Central memory CD4-positive, alpha-beta T cell (primary cell): ENCODE measurements around the gene MIDN.
"Not testable (repeated sequence)": the region's sequence is repeated elsewhere in the genome, so short reads cannot be mapped to it uniquely, and the experiment has no call there.

Experiments
- DNase-seq: peaks from one replicate; pipeline ENCODE4 v3.0.0; 2022
- total RNA-seq, 3 experiments: gene quantifications; one replicate each; lab custom pipeline; 2026; lab: John Stamatoyannopoulos, UW

The MIDN gene
- total RNA-seq, result 33.1 to 188 (median 41.3) reads per million in 3 experiments

GRCh38 chr19:1248139-1248785, at the start of gene MIDN:
Gene MIDN, plus strand, starts transcription at chr19:1248583. Its CDS starts 1,714 bp downstream, at chr19:1250297.
- peak; percentile 72 for DNase-seq

GRCh38 chr19:1199531-1199930, 48.9 kb upstream of the MIDN start:
- DNase-seq, result no peak

GRCh38 chr19:1200614-1201013, 47.8 kb upstream of the MIDN start:
- DNase-seq, result not testable (repeated sequence)

- DNase-seq, result peak; percentile 99
Observed at GRCh38 chr19:1205114-1206099, 43.0 kb upstream of the MIDN start, which contains the start of gene STK11. Gene STK11, plus strand, starts transcription at chr19:1205778. Its CDS starts 1,136 bp downstream, at chr19:1206914.

- no peak for DNase-seq
Observed at GRCh38 chr19:1206150-1206863, 42.1 kb upstream of the MIDN start.

GRCh38 chr19:1206864-1207450, 41.4 kb upstream of the MIDN start:
- DNase-seq, result peak; percentile 22

GRCh38 chr19:1208830-1209229, 39.6 kb upstream of the MIDN start:
- not testable (repeated sequence) for DNase-seq

- no peak for DNase-seq
Observed at GRCh38 chr19:1210227-1210538, 38.2 kb upstream of the MIDN start.

GRCh38 chr19:1211494-1212234, 36.7 kb upstream of the MIDN start:
- DNase-seq, result no peak

GRCh38 chr19:1213391-1214286, 34.7 kb upstream of the MIDN start:
- peak; percentile 74 for DNase-seq

- DNase-seq, result no peak
Observed at GRCh38 chr19:1214299-1214861, 34.0 kb upstream of the MIDN start.

GRCh38 chr19:1214862-1215731, 33.3 kb upstream of the MIDN start:
- DNase-seq, result no peak

- DNase-seq, result no peak
Observed at GRCh38 chr19:1216756-1217155, 31.6 kb upstream of the MIDN start.

GRCh38 chr19:1217366-1217765, 31.0 kb upstream of the MIDN start:
- DNase-seq, result no peak

GRCh38 chr19:1218751-1219567, 29.4 kb upstream of the MIDN start:
- no peak for DNase-seq

- no peak for DNase-seq
Observed at GRCh38 chr19:1219786-1220476, 28.5 kb upstream of the MIDN start.

- DNase-seq, result no peak
Observed at GRCh38 chr19:1220477-1220930, 27.9 kb upstream of the MIDN start.
